Thyroid gland (tissue), 4 donors: ENCODE data around the gene RNF144A.

Experiments used
- POLR2A ChIP-seq, 2 donors: fragments of 450-650 bp; IDR thresholded peaks; one replicate each; pipeline ENCODE4 v1.6.1; 2017; ENCODE audit warnings: antibody characterized with exemption in 2 of 2, mild to moderate bottlenecking in 2 of 2, moderate library complexity in 1 of 2
- TF ChIP-seq, protein P1 (sequence below), 6 experiments: fragments of 200-600 bp in 3 of 6; fragments of 450-650 bp in 3 of 6; sonication (generic) in 3 of 6; IDR thresholded peaks; one replicate each; pipeline ENCODE4 v1.5.1; 2016 to 2019; ENCODE audit warnings: antibody characterized with exemption in 6 of 6, mild to moderate bottlenecking in 2 of 6, inconsistent platforms in 1 of 6, moderate library complexity in 1 of 6

DNA sequence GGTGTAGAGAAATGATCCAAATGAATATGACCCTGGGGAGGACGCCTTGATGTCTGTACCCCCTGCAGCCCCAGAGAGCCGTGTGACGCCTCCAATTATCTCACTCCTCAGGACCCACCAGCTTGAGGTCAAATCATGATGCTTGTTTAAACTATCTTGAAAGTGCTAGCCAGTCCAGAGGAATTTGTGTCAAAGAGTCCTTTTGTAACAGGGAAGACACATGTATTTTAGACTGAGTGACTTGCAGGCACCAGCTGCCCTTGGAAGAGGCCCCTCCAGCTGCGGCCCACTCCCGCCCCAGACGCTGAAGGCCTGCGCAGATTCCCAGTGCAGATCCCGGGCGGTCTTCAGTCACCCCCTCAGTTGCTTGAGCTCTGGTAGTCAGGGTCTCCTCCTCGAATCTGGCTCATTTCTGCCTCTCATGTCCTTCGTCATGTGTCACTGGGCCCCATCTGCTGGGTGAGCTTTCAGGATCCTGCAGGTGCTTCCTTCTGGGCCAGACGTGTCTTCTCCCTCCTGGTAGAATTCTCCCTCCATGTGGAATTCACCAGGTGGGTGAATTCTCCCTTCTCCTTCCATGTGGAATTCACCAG lies 77.4 kb downstream of the RNF144A start:
- TF ChIP-seq, protein P1, sequence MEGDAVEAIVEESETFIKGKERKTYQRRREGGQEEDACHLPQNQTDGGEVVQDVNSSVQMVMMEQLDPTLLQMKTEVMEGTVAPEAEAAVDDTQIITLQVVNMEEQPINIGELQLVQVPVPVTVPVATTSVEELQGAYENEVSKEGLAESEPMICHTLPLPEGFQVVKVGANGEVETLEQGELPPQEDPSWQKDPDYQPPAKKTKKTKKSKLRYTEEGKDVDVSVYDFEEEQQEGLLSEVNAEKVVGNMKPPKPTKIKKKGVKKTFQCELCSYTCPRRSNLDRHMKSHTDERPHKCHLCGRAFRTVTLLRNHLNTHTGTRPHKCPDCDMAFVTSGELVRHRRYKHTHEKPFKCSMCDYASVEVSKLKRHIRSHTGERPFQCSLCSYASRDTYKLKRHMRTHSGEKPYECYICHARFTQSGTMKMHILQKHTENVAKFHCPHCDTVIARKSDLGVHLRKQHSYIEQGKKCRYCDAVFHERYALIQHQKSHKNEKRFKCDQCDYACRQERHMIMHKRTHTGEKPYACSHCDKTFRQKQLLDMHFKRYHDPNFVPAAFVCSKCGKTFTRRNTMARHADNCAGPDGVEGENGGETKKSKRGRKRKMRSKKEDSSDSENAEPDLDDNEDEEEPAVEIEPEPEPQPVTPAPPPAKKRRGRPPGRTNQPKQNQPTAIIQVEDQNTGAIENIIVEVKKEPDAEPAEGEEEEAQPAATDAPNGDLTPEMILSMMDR (IDR thresholded peaks at IDR 0.05): no peak
- TF ChIP-seq POLR2A (IDR thresholded peaks at IDR 0.05): no peak
